NOMO-1 treated with dmso at 0.1 percent for 144 hours (cell line): ENCODE results near the gene SRPRB.

Experiments used
- DNase-seq: peaks from one replicate; lab custom pipeline; 2025; ENCODE audit not compliant: unreplicated experiment; lab: John Stamatoyannopoulos, UW

Gene SRPRB

GRCh38 chr3:133840055-133840737 is 34.6 kb downstream of the SRPRB start:
- DNase-seq, result no peak

GRCh38 chr3:133840767-133841166 is 35.2 kb downstream of the SRPRB start:
- DNase-seq, result no peak

- DNase-seq, result no peak
Measured at GRCh38 chr3:133841196-133841595, 35.6 kb downstream of the SRPRB start.

- DNase-seq, result no peak
Measured at GRCh38 chr3:133842158-133842557, 36.5 kb downstream of the SRPRB start.

- DNase-seq, result no peak
Measured at GRCh38 chr3:133843634-133844033, 38.0 kb downstream of the SRPRB start.

GRCh38 chr3:133845127-133845526 is 39.5 kb downstream of the SRPRB start:
- no peak for DNase-seq

GRCh38 chr3:133849346-133849745 is 43.7 kb downstream of the SRPRB start:
- no peak for DNase-seq

- no peak for DNase-seq
Measured at GRCh38 chr3:133850034-133850433, 44.4 kb downstream of the SRPRB start.

GRCh38 chr3:133851266-133851906 is 45.8 kb downstream of the SRPRB start:
- DNase-seq, result no peak

- no peak for DNase-seq
Measured at GRCh38 chr3:133851931-133852330, 46.3 kb downstream of the SRPRB start.

GRCh38 chr3:133853063-133853924 is 47.7 kb downstream of the SRPRB start:
- no peak for DNase-seq

- DNase-seq, result no peak
Measured at GRCh38 chr3:133853925-133854227, 48.3 kb downstream of the SRPRB start.

GRCh38 chr3:133854264-133855001 is 48.8 kb downstream of the SRPRB start:
- DNase-seq, result no peak

- DNase-seq, result no peak
Measured at GRCh38 chr3:133855002-133855370, 49.4 kb downstream of the SRPRB start.

GRCh38 chr3:133855772-133856171 is 50.2 kb downstream of the SRPRB start:
- no peak for DNase-seq

- DNase-seq, result no peak
Measured at GRCh38 chr3:133856316-133856715, 50.7 kb downstream of the SRPRB start.

- DNase-seq, result peak; percentile 43
Measured at GRCh38 chr3:133857767-133858166, 52.2 kb downstream of the SRPRB start.

- DNase-seq, result no peak
Measured at GRCh38 chr3:133859381-133860234, 54.0 kb downstream of the SRPRB start.

- no peak for DNase-seq
Measured at GRCh38 chr3:133860519-133860918, 54.9 kb downstream of the SRPRB start.

- DNase-seq, result no peak
Measured at GRCh38 chr3:133862161-133862560, 56.5 kb downstream of the SRPRB start.

- DNase-seq, result no peak
Measured at GRCh38 chr3:133863911-133864310, 58.3 kb downstream of the SRPRB start.
